ENCODE data around the gene PDE7B. TPM values are rescaled to one million over a fixed set of nuclear protein-coding genes. Genes with fewer than 3 reads are reported as not detected.

PDE7B gene
- total and polyA plus RNA-seq, 2 of the 4 experiments (the other 2 are of a cell fraction) = 7.8 to 12.4 TPM

GRCh38 chr6:135853227-135853626, 1.7 kb downstream of the PDE7B start:
- H3K36me3 ChIP-seq (ENCODE audit: control insufficient read depth, insufficient read depth, low read length) = peaks cover 3% of the 10 kb centered on the region
- no peak overlapping the region for H4K91ac ChIP-seq (ENCODE audit: insufficient read depth, low read depth, low read length)
- H4K20me1 ChIP-seq (ENCODE audit: insufficient read depth, low read length) = no peaks in the 10 kb centered on the region
- peaks cover 6 to 35% of the 10 kb centered on the region in 2 experiments for H3K79me1 ChIP-seq (ENCODE audit: low read depth in 1 of 2, low read length in 2 of 2)
- no peak overlapping the region for H2BK20ac ChIP-seq (ENCODE audit: low read depth, low read length)
- H3K4ac ChIP-seq (ENCODE audit: low read depth, low read length) = no peak overlapping the region
- peak overlapping the region; percentile 86 for H3K9ac ChIP-seq (ENCODE audit: low read depth, low read length)
- H3K18ac ChIP-seq (ENCODE audit: low read depth, low read length) = peak overlapping the region; percentile 42
- DNase-seq (peak; percentile 41), ATAC-seq (ENCODE audit: low read depth) (no peak)
- WGBS, 2 experiments (ENCODE audit: extremely low coverage in 2 of 2, insufficient read length in 1 of 2) = no CpG with 5 or more reads among the region's 5 CpGs
- no peak overlapping the region for H2AK5ac ChIP-seq (ENCODE audit: low read depth, low read length)
- peak overlapping the region; percentile 65 for H3K4me3 ChIP-seq (ENCODE audit: insufficient read depth, low read depth, low read length)
- TF ChIP-seq POLR2A (IDR thresholded peaks at IDR 0.05; ENCODE audit: low read depth, low read length) (peak; percentile 40), NFE2L2 (IDR thresholded peaks at IDR 0.05; ENCODE audit: low read depth, low read length) (no peak)
- no peak overlapping the region for H2BK120ac ChIP-seq (ENCODE audit: low read depth, low read length)
- no peak overlapping the region for H3K56ac ChIP-seq (ENCODE audit: extremely low read depth, insufficient read depth, low read length)
- ChIA-PET POLR2A (ENCODE audit: unreplicated experiment) (interaction anchor here (0.6 kb wide), 1 partner anchor 1945 kb away, joined by 3 read pairs; no protein-coding TSS in a partner anchor), CTCF (interaction anchor here (0.9 kb wide), 1 partner anchor 27 kb away, joined by 3 read pairs; no protein-coding TSS in a partner anchor)
- peak overlapping the region; percentile 50; the same call in 1 of the 2 replicates for H3K23ac ChIP-seq (ENCODE audit: low read depth, low read length)
- H2AK9ac ChIP-seq (replicated peaks; ENCODE audit: low read depth, low read length, poor library complexity) = no peak overlapping the region
- dilution Hi-C loops (cut with HindIII; ENCODE audit: low sequenced_read_pairs, unreplicated experiment) = no loop called here
- peaks cover 11% of the 10 kb centered on the region for H3K4me1 ChIP-seq (ENCODE audit: control insufficient read depth, insufficient read depth, low read length)
- no peaks in the 10 kb centered on the region for H3K9me3 ChIP-seq (ENCODE audit: control insufficient read depth, insufficient read depth, low read length)
- H3K9me1 ChIP-seq (ENCODE audit: insufficient read depth, low read length) = peaks cover 3% of the 10 kb centered on the region; the same call in 1 of the 2 replicates
- H2AFZ ChIP-seq (replicated peaks; ENCODE audit: low read length, poor library complexity) = no peak overlapping the region
- H4K8ac ChIP-seq (ENCODE audit: low read depth in 2 of 2, low read length in 2 of 2) = no peak overlapping the region; a peak in 2 of 4 replicates
- in situ Hi-C loops (cut with MboI; ENCODE audit: low sequenced_read_pairs) = no loop called here
- no peak overlapping the region for H2BK5ac ChIP-seq (ENCODE audit: low read depth, low read length, poor library complexity, severe bottlenecking)
- intact Hi-C loops (cut with micrococcal nuclease) = loop anchor here (2.0 to 5.0 kb wide), 4 partner anchors 176 to 374 kb away; no protein-coding TSS in a partner anchor
- peak overlapping the region; percentile 26; the same call in 1 of the 2 replicates for H3K27ac ChIP-seq (ENCODE audit: insufficient read depth, low read length)
- H2BK15ac ChIP-seq (ENCODE audit: low read depth, low read length) = no peak overlapping the region
- H3K4me2 ChIP-seq (ENCODE audit: low read depth, low read length) = peak overlapping the region; percentile 99
- no peaks in the 10 kb centered on the region for H3K27me3 ChIP-seq (ENCODE audit: control insufficient read depth, insufficient read depth, low read length)
- H3K14ac ChIP-seq (replicated peaks; ENCODE audit: low read depth, low read length) = no peak overlapping the region; the same call in 1 of the 2 replicates
- H4K5ac ChIP-seq (ENCODE audit: low read depth, low read length) = no peak overlapping the region
- no TSS peak for BruUV-seq (replicated peaks)
